ENCODE data around the gene EXT2. TPM values are rescaled to one million over a fixed set of nuclear protein-coding genes. Genes with fewer than 3 reads are reported as not detected.

EXT2 gene
- total RNA-seq, 1 experiment from 2014 or later, result 82.7 TPM

Other genes with a start within 250 kb of the EXT2 start
- 39.2 and 46.7 TPM in 2 replicates for gene ALKBH3, start 214.8 kb upstream of the EXT2 start, total RNA-seq (2014; rRNA removed; shearing (Covaris generic))
- 0.49 and 0.60 TPM in 2 replicates for gene C11orf96, start 153.0 kb upstream of the EXT2 start, total RNA-seq (2014; rRNA removed; shearing (Covaris generic))
- not detected in 2 replicates for gene ACCSL, start 47.7 kb upstream of the EXT2 start, total RNA-seq (2014; rRNA removed; shearing (Covaris generic))
- gene ACCS, start 29.4 kb upstream of the EXT2 start, total RNA-seq (2014; rRNA removed; shearing (Covaris generic)), result 2.1 and 2.5 TPM in 2 replicates
- not detected in 2 replicates for gene ALX4, start 214.5 kb downstream of the EXT2 start, total RNA-seq (2014; rRNA removed; shearing (Covaris generic))